ENCODE measurements around the gene ZNF821. TPM values are rescaled to one million over a fixed set of nuclear protein-coding genes. Genes with fewer than 3 reads are reported as not detected.

Gene ZNF821
- total RNA-seq, 1 experiment from 2014 or later: 6.4 TPM

GRCh38 chr16:71893888-71894228 is 9.9 kb upstream of the ZNF821 start:
- BruUV-seq (replicated peaks): no TSS peak
- Histone ChIP-seq H3K27ac (ENCODE audit: low read length) (peak overlapping the region; percentile 96), H3K4me3 (ENCODE audit: low read depth in 2 of 2, low read length in 2 of 2) (peak overlapping the region; percentile 83 to 87), H3K9me3 (ENCODE audit: control insufficient read depth, insufficient read depth, low read depth, low read length) (no peaks in the 10 kb centered on the region), H3K4me1 (ENCODE audit: control insufficient read depth, insufficient read depth, low read length) (peaks cover 3% of the 10 kb centered on the region; the same call in 1 of the 2 replicates), H3K36me3 (ENCODE audit: control insufficient read depth, insufficient read depth, low read length) (peaks cover 7% of the 10 kb centered on the region), H3K27me3 (ENCODE audit: control insufficient read depth, insufficient read depth, low read length) (no peaks in the 10 kb centered on the region)
- in situ Hi-C loops (cut with HindIII; ENCODE audit: low pct_unique_long_range_greater_than_20kb, low sequenced_read_pairs): no loop called here
- DNase-seq (ENCODE audit: low read depth, low spot score): no peak
- POLR2A ChIA-PET: no interaction called here
- CTCF ChIA-PET: no interaction called here
- ATAC-seq: no peak
- intact Hi-C loops (cut with micrococcal nuclease; ENCODE audit: unreplicated experiment): no loop called here
- TF ChIP-seq POLR2AphosphoS5 (IDR thresholded peaks at IDR 0.05; ENCODE audit: low read depth, low read length) (no peak), REST (IDR thresholded peaks at IDR 0.05; ENCODE audit: insufficient read depth in 1 of 2, low read depth in 2 of 2, low read length in 1 of 2) (no peak), SIN3A (IDR thresholded peaks at IDR 0.05; ENCODE audit: borderline replicate concordance, insufficient read depth, low read depth, low read length) (no peak), CTCF (IDR thresholded peaks at IDR 0.05) (no peak), TCF7L2 (IDR thresholded peaks at IDR 0.05; ENCODE audit: low read depth, low read length) (no peak)

- DNase-seq (ENCODE audit: low read depth, low spot score): no peak
- TF ChIP-seq POLR2AphosphoS5 (IDR thresholded peaks at IDR 0.05; ENCODE audit: low read depth, low read length) (no peak), CTCF (IDR thresholded peaks at IDR 0.05) (no peak), TCF7L2 (IDR thresholded peaks at IDR 0.05; ENCODE audit: low read depth, low read length) (no peak), REST (IDR thresholded peaks at IDR 0.05; ENCODE audit: insufficient read depth in 1 of 2, low read depth in 2 of 2, low read length in 1 of 2) (no peak)
- no peaks in the 10 kb centered on the region for H3K36me3 ChIP-seq (ENCODE audit: control insufficient read depth, insufficient read depth, low read length)
- no peaks in the 10 kb centered on the region for H3K9me3 ChIP-seq (ENCODE audit: control insufficient read depth, insufficient read depth, low read depth, low read length)
- ChIA-PET CTCF (interaction anchor here (0.6 kb wide), 1 partner anchor 324 kb away, joined by 12 read pairs; no protein-coding TSS in a partner anchor), POLR2A (no interaction called here)
- in situ Hi-C loops (cut with HindIII; ENCODE audit: low pct_unique_long_range_greater_than_20kb, low sequenced_read_pairs): no loop called here
- H3K4me1 ChIP-seq (ENCODE audit: control insufficient read depth, insufficient read depth, low read length): no peaks in the 10 kb centered on the region
- BruUV-seq (replicated peaks): no TSS peak
- H3K4me3 ChIP-seq (ENCODE audit: low read depth in 2 of 2, low read length in 2 of 2): no peak overlapping the region
- H3K27me3 ChIP-seq (ENCODE audit: control insufficient read depth, insufficient read depth, low read length): no peaks in the 10 kb centered on the region
- no peak overlapping the region for H3K27ac ChIP-seq (ENCODE audit: low read length)
- intact Hi-C loops (cut with micrococcal nuclease; ENCODE audit: unreplicated experiment): no loop called here
- no peak for ATAC-seq
Observed at GRCh38 chr16:71889147-71889546, 5.2 kb upstream of the ZNF821 start.
